Suprapubic skin (tissue), 4 donors: ENCODE data around the gene VANGL2.

ENCODE experiments used
- POLR2A ChIP-seq, 2 donors: fragments of 450-650 bp; IDR thresholded peaks; one replicate each; pipeline ENCODE4 v1.6.1; 2017; ENCODE audit warnings: antibody characterized with exemption in 2 of 2, mild to moderate bottlenecking in 2 of 2, moderate library complexity in 2 of 2
- POLR2AphosphoS5 ChIP-seq, 3 donors: sonication (generic); formaldehyde crosslinking; IDR thresholded peaks; one replicate each; pipeline ENCODE4 v1.6.1; 2017; ENCODE audit warnings: antibody characterized with exemption in 3 of 3
- TF ChIP-seq, protein P1 (sequence below), 2 donors: fragments of 200-600 bp in 1 of 2; fragments of 450-650 bp in 1 of 2; sonication (generic) in 1 of 2; IDR thresholded peaks; one replicate each; pipeline ENCODE4 v1.5.1; 2016 to 2019; ENCODE audit warnings: antibody characterized with exemption in 2 of 2, mild to moderate bottlenecking in 1 of 2, moderate library complexity in 1 of 2

DNA sequence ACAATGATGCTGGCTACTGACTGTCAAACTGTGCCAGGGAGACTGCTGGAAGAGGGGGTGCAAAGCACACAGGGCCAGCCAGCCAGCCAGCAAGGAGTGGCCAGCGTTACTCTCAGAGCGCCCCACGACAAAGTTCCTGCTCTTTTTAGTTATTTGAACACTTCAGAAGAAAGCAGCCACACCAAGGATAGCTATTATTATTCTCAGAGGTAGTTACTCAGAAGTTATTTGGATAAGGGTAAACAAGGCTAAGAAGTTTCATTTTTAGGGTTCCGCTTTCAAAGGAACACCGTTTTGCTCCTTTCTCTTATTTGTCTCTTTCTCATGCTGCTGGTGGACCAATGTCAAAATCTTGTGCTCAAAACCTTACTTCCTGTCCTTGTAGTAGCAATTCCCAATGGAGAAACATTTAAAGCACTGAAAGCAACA is 59.9 kb downstream of the VANGL2 start:
- TF ChIP-seq, protein P1, sequence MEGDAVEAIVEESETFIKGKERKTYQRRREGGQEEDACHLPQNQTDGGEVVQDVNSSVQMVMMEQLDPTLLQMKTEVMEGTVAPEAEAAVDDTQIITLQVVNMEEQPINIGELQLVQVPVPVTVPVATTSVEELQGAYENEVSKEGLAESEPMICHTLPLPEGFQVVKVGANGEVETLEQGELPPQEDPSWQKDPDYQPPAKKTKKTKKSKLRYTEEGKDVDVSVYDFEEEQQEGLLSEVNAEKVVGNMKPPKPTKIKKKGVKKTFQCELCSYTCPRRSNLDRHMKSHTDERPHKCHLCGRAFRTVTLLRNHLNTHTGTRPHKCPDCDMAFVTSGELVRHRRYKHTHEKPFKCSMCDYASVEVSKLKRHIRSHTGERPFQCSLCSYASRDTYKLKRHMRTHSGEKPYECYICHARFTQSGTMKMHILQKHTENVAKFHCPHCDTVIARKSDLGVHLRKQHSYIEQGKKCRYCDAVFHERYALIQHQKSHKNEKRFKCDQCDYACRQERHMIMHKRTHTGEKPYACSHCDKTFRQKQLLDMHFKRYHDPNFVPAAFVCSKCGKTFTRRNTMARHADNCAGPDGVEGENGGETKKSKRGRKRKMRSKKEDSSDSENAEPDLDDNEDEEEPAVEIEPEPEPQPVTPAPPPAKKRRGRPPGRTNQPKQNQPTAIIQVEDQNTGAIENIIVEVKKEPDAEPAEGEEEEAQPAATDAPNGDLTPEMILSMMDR (IDR thresholded peaks at IDR 0.05): no peak
- TF ChIP-seq POLR2A (IDR thresholded peaks at IDR 0.05) (no peak), POLR2AphosphoS5 (IDR thresholded peaks at IDR 0.05) (no peak)
